ENCODE results near the gene C12orf57. TPM values are rescaled to one million over a fixed set of nuclear protein-coding genes. Genes with fewer than 3 reads are reported as not detected.

Gene C12orf57
- total and polyA plus RNA-seq, 9 of the 15 experiments (the other 6 are each of a cell fraction or from before 2014, with no cell fraction given): 26.7 to 191 (median 107) TPM

GRCh38 chr12:6943722-6944380, at the start of gene C12orf57, which contains the start of gene RNU7-1 (continued):
- TF ChIP-seq SRSF9 (IDR thresholded peaks at IDR 0.05; ENCODE audit: borderline replicate concordance, low read depth, low read length): no peak
- peak; percentile 89 for TF ChIP-seq E4F1 (CRISPR knock-in tag; IDR thresholded peaks at IDR 0.05; ENCODE audit: borderline replicate concordance)
- TF ChIP-seq ZNF79 (CRISPR knock-in tag; IDR thresholded peaks at IDR 0.05; ENCODE audit: low read depth): no peak
- TF ChIP-seq ASH1L (IDR thresholded peaks at IDR 0.05; ENCODE audit: borderline replicate concordance, low read depth, partially characterized antibody): peak; percentile 55
- 0 out of 2 replicates have a peak, but pooled peaks have one; percentile 38 for TF ChIP-seq CEBPZ (IDR thresholded peaks at IDR 0.05; ENCODE audit: borderline replicate concordance, low read depth, low read length)
- TF ChIP-seq CHD2 (IDR thresholded peaks at IDR 0.05; ENCODE audit: low read depth, low read length): peak; percentile 81
- no peak for TF ChIP-seq CREBBP (IDR thresholded peaks at IDR 0.05; ENCODE audit: low read depth, low read length)
- peak; percentile 97 for TF ChIP-seq THAP12 (CRISPR knock-in tag; IDR thresholded peaks at IDR 0.05)
- TF ChIP-seq ZKSCAN1 (IDR thresholded peaks at IDR 0.05; ENCODE audit: low read depth, low read length): peak; percentile 13
- no peak for TF ChIP-seq NCOA2 (IDR thresholded peaks at IDR 0.05; ENCODE audit: partially characterized antibody in 2 of 2)
- peak; percentile 68 to 95; a peak in 1 of 4 replicates for TF ChIP-seq SIN3A (IDR thresholded peaks at IDR 0.05; ENCODE audit: borderline replicate concordance in 2 of 2, control insufficient read depth in 1 of 2, low read depth in 2 of 2, low read length in 2 of 2)
- TF ChIP-seq ZNF561 (CRISPR knock-in tag; conservative IDR thresholded peaks at IDR 0.05): peak; percentile 87
- peak in 1 of 2 experiments; percentile 52; a peak in 1 of 4 replicates for TF ChIP-seq ZNF639 (CRISPR knock-in tag; conservative IDR thresholded peaks at IDR 0.05 in 1 of 2, IDR thresholded peaks at IDR 0.05 in 1 of 2)
- peak; percentile 92 for TF ChIP-seq CREB5 (CRISPR knock-in tag; IDR thresholded peaks at IDR 0.05)
